H54 (cell line): ENCODE results near the gene NBPF9.
"Not testable (repeated sequence)": the region's sequence is repeated elsewhere in the genome, so short reads cannot be mapped to it uniquely, and the experiment has no call there.

ENCODE experiments used
- DNase-seq: peaks from one replicate; pipeline ENCODE4 v3.0.0; 2011; ENCODE audit warnings: low spot score, mixed read lengths; ENCODE audit not compliant: insufficient read length
- FAIRE-seq: peaks from 3 replicates; lab custom pipeline; 2011; peaks lifted over from hg19 to GRCh38; lab: Jason Lieb, UNC
- POLR2A ChIP-seq: IDR thresholded peaks from 2 replicates; pipeline ENCODE4 v1.6.1; 2011; ENCODE audit warnings: low read depth, mild to moderate bottlenecking, low read length

NBPF9 gene

GRCh38 chr1:149103109-149104081, at the start of gene NBPF9:
Gene NBPF9, minus strand, starts transcription at chr1:149103551. Its CDS starts 21,412 bp downstream, at chr1:149082139.
- not testable (repeated sequence) for DNase-seq, FAIRE-seq
- TF ChIP-seq POLR2A, result peak; percentile 43; the same call in 1 of the 2 replicates

GRCh38 chr1:149149909-149150308, 46.6 kb upstream of the NBPF9 start:
- DNase-seq, FAIRE-seq: not testable (repeated sequence)

- not testable (repeated sequence) for FAIRE-seq
Observed at GRCh38 chr1:149137585-149137984, 34.2 kb upstream of the NBPF9 start.

GRCh38 chr1:149130938-149131337, 27.6 kb upstream of the NBPF9 start:
- not testable (repeated sequence) for DNase-seq, FAIRE-seq

More at GRCh38 chr1:149137585-149137984, 34.2 kb upstream of the NBPF9 start:
- not testable (repeated sequence) for DNase-seq

- FAIRE-seq, DNase-seq: not testable (repeated sequence)
Observed at GRCh38 chr1:149129245-149129644, 25.9 kb upstream of the NBPF9 start.

GRCh38 chr1:149126555-149127145, 23.3 kb upstream of the NBPF9 start:
- not testable (repeated sequence) for FAIRE-seq, DNase-seq

- not testable (repeated sequence) for DNase-seq, FAIRE-seq
Observed at GRCh38 chr1:149123948-149124926, 20.9 kb upstream of the NBPF9 start.

- DNase-seq, FAIRE-seq: not testable (repeated sequence)
Observed at GRCh38 chr1:149112828-149113227, 9.5 kb upstream of the NBPF9 start.

- DNase-seq, FAIRE-seq: not testable (repeated sequence)
Observed at GRCh38 chr1:149110343-149110742, 7.0 kb upstream of the NBPF9 start.

- not testable (repeated sequence) for FAIRE-seq, DNase-seq
Observed at GRCh38 chr1:149102574-149102973, 777 bp downstream of the NBPF9 start.

GRCh38 chr1:149098276-149098675, 5.1 kb downstream of the NBPF9 start:
- not testable (repeated sequence) for DNase-seq, FAIRE-seq

GRCh38 chr1:149093155-149093554, 10.2 kb downstream of the NBPF9 start:
- DNase-seq, FAIRE-seq: not testable (repeated sequence)

GRCh38 chr1:149075505-149076127, 27.7 kb downstream of the NBPF9 start:
- not testable (repeated sequence) for FAIRE-seq, DNase-seq

- FAIRE-seq, DNase-seq: not testable (repeated sequence)
Observed at GRCh38 chr1:149064611-149065010, 38.7 kb downstream of the NBPF9 start.

GRCh38 chr1:149043056-149043455, 60.3 kb downstream of the NBPF9 start:
- not testable (repeated sequence) for DNase-seq, FAIRE-seq

GRCh38 chr1:149033916-149034315, 69.4 kb downstream of the NBPF9 start:
- FAIRE-seq, DNase-seq: not testable (repeated sequence)

- FAIRE-seq, DNase-seq: not testable (repeated sequence)
Observed at GRCh38 chr1:149024327-149024726, 79.0 kb downstream of the NBPF9 start.

- DNase-seq, FAIRE-seq: not testable (repeated sequence)
Observed at GRCh38 chr1:149018577-149018976, 84.8 kb downstream of the NBPF9 start.

- DNase-seq, FAIRE-seq: not testable (repeated sequence)
Observed at GRCh38 chr1:149016626-149017025, 86.7 kb downstream of the NBPF9 start.
